HCT116 (cell line): ENCODE measurements around the gene TTYH1. TPM values are rescaled to one million over a fixed set of nuclear protein-coding genes. Genes with fewer than 3 reads are reported as not detected.

Experiments
- ATAC-seq: fragments of 200-7000 bp; cut with Tn5 transposase; 2 replicates; pipeline ENCODE4 v1.9.1; 2020; ENCODE audit warnings: mild to moderate bottlenecking, moderate library complexity
- BruUV-seq: library from RNA; stranded (reverse); fragments of 400-500 nt; replicated peaks from 2 replicates; lab custom pipeline; 2021; lab: Mats Ljungman, UMichigan
- CTCF ChIA-PET: fragments of 300-600 bp; sonication (Branson Sonifier 250); formaldehyde crosslinking; loops from one replicate; lab custom pipeline; 2021; ENCODE audit warnings: antibody characterized with exemption; lab: Charles Lee
- POLR2A ChIA-PET: fragments of 300-600, 350-600 bp; sonication (Branson Sonifier 250); formaldehyde crosslinking; loops from one replicate; lab custom pipeline; 2021; ENCODE audit warnings: antibody characterized with exemption; lab: Charles Lee
- RAD21 ChIA-PET, 2 experiments: fragments of 300-600 bp; sonication (Branson Sonifier 250); formaldehyde crosslinking; loops; one replicate each; lab custom pipeline; 2023; ENCODE audit warnings: low total read pairs in 2 of 2; ENCODE audit not compliant: uncharacterized antibody in 2 of 2, unreplicated experiment in 2 of 2, low non-redundant PET in 1 of 2; lab: Charles Lee
- DNase-seq: peaks from one replicate; pipeline ENCODE4 v3.0.0-alpha.2; 2010; ENCODE audit warnings: low read depth, low spot score
- H2AFZ ChIP-seq: fragments of 200-600 bp; shearing (Covaris generic), sonication (generic); 2 replicates; pipeline ENCODE4 v1.6.1; 2017; ENCODE audit warnings: low read depth, mixed run types, mixed read lengths, antibody characterized with exemption, low read length; ENCODE audit not compliant: poor library complexity, severe bottlenecking
- H3K27ac ChIP-seq: 2 replicates; pipeline ENCODE4 v1.5.1; 2012; ENCODE audit warnings: low read depth, low read length
- H3K27me3 ChIP-seq: fragments of 200-600 bp; sonication (generic); 2 replicates; pipeline ENCODE4 v1.6.1; 2016; ENCODE audit warnings: mixed run types, low read length, mixed read lengths; ENCODE audit not compliant: insufficient read depth
- H3K36me3 ChIP-seq, 2 experiments: fragments of 200-500 bp in 1 of 2; fragments of 200-600 bp in 1 of 2; sonication (Bioruptor generic) in 1 of 2; sonication (generic) in 1 of 2; 2 replicates each; pipeline versions ENCODE4 v1.5.1 to v1.6.1; 2014 to 2016; ENCODE audit warnings: low read length in 2 of 2, inconsistent platforms in 1 of 2, mixed read lengths in 1 of 2, mixed run types in 1 of 2; ENCODE audit not compliant: insufficient read depth in 2 of 2, control insufficient read depth in 1 of 2
- H3K4me1 ChIP-seq, 2 experiments: fragments of 200-600 bp in 1 of 2; sonication (generic) in 1 of 2; 2 replicates each; pipeline versions ENCODE4 v1.5.1 to v1.6.1; 2012 to 2017; ENCODE audit warnings: low read length in 2 of 2, inconsistent platforms in 1 of 2, mild to moderate bottlenecking in 1 of 2, mixed read lengths in 1 of 2, mixed run types in 1 of 2, moderate library complexity in 1 of 2; ENCODE audit not compliant: insufficient read depth in 2 of 2, control insufficient read depth in 1 of 2
- H3K4me2 ChIP-seq: fragments of 200-600 bp; sonication (generic); 2 replicates; pipeline ENCODE4 v1.6.1; 2017; ENCODE audit warnings: mixed run types, low read length, mixed read lengths
- H3K4me3 ChIP-seq, 2 experiments: fragments of 200-600 bp in 1 of 2; sonication (generic) in 1 of 2; replicated peaks in 1 of 2; 2 replicates each; pipeline ENCODE4 v1.5.1; 2011 to 2016; ENCODE audit warnings: low read length in 2 of 2, control low read depth in 1 of 2, low read depth in 1 of 2, mild to moderate bottlenecking in 1 of 2, mixed read lengths in 1 of 2, mixed run types in 1 of 2
- H3K79me2 ChIP-seq: fragments of 200-600 bp; sonication (generic); 2 replicates; pipeline ENCODE4 v1.6.1; 2017; ENCODE audit warnings: mild to moderate bottlenecking, mixed run types, low read length, moderate library complexity, mixed read lengths; ENCODE audit not compliant: insufficient read depth
- H3K9ac ChIP-seq: fragments of 200-600 bp; sonication (generic); 2 replicates; pipeline ENCODE4 v1.6.1; 2016; ENCODE audit warnings: low read length, mixed read lengths
- H3K9me2 ChIP-seq: fragments of 200-600 bp; sonication (generic), shearing (Covaris generic); 2 replicates; pipeline ENCODE4 v1.6.1; 2017; ENCODE audit warnings: mixed run types, mild to moderate bottlenecking, moderate library complexity; ENCODE audit not compliant: insufficient read depth
- H3K9me3 ChIP-seq, 2 experiments: fragments of 200-500 bp in 1 of 2; fragments of 200-600 bp in 1 of 2; sonication (Bioruptor generic) in 1 of 2; sonication (generic) in 1 of 2; 2 replicates each; pipeline ENCODE4 v1.6.1; 2014 to 2017; ENCODE audit warnings: low read length in 2 of 2, mixed read lengths in 2 of 2, inconsistent platforms in 1 of 2, low read depth in 1 of 2, mild to moderate bottlenecking in 1 of 2, mixed run types in 1 of 2, moderate library complexity in 1 of 2; ENCODE audit not compliant: control insufficient read depth in 1 of 2, insufficient read depth in 1 of 2
- H4K20me1 ChIP-seq: fragments of 200-600 bp; sonication (generic), shearing (Covaris generic); 2 replicates; pipeline ENCODE4 v1.6.1; 2017; ENCODE audit warnings: mixed run types, mild to moderate bottlenecking, moderate library complexity; ENCODE audit not compliant: insufficient read depth
- CBX3 ChIP-seq: IDR thresholded peaks from 2 replicates; pipeline ENCODE4 v1.6.1; 2012; ENCODE audit warnings: low read depth
- EGR1 ChIP-seq: IDR thresholded peaks from 2 replicates; pipeline ENCODE4 v1.6.1; 2012; ENCODE audit warnings: low read depth
- EZH2phosphoT487 ChIP-seq: fragments of 200-600 bp; IDR thresholded peaks from 2 replicates; pipeline ENCODE4 v1.6.1; 2018; ENCODE audit warnings: antibody characterized with exemption, borderline replicate concordance
- FOSL1 ChIP-seq: IDR thresholded peaks from 2 replicates; pipeline ENCODE4 v1.6.1; 2012; ENCODE audit warnings: low read depth
- JUND ChIP-seq: IDR thresholded peaks from 2 replicates; pipeline ENCODE4 v1.6.1; 2012
- RAD21 ChIP-seq: IDR thresholded peaks from 2 replicates; pipeline ENCODE4 v1.6.1; 2012; ENCODE audit warnings: low read depth, mild to moderate bottlenecking
- SIN3A ChIP-seq: IDR thresholded peaks from 2 replicates; pipeline ENCODE4 v1.6.1; 2012; ENCODE audit warnings: low read depth
- SP1 ChIP-seq: IDR thresholded peaks from 2 replicates; pipeline ENCODE4 v1.6.1; 2012; ENCODE audit warnings: low read depth
- SRF ChIP-seq: IDR thresholded peaks from 2 replicates; pipeline ENCODE4 v1.6.1; 2012; ENCODE audit warnings: low read depth
- ZNF274 ChIP-seq: fragments of 200-500 bp; sonication (Bioruptor generic); IDR thresholded peaks from 2 replicates; pipeline ENCODE4 v1.6.1; 2014; ENCODE audit warnings: mild to moderate bottlenecking, low read depth, low read length, inconsistent platforms
- intact Hi-C: fragments of 100-400 bp; cut with micrococcal nuclease; formaldehyde crosslinking; loops from 2 replicates; pipeline ENCODE4 v1.10.0; 2022
- total RNA-seq: library from RNA; stranded (reverse); gene quantifications from one replicate; pipeline ENCODE4 v1.2.1, GENCODE V29; 2021; ENCODE audit not compliant: unreplicated experiment
- TF ChIP-seq, protein P1 (sequence below): IDR thresholded peaks from 2 replicates; pipeline ENCODE4 v1.6.1; 2011; ENCODE audit warnings: mild to moderate bottlenecking, low read length, moderate library complexity; ENCODE audit not compliant: insufficient replicate concordance; ENCODE audit errors: extremely low read depth
- TF ChIP-seq, protein P2 (sequence below): IDR thresholded peaks from 2 replicates; pipeline ENCODE4 v1.6.1; 2012
- TF ChIP-seq, protein P3 (sequence below), 3 experiments: fragments of 200-600 bp in 1 of 3; sonication (generic) in 1 of 3; IDR thresholded peaks in 2 of 3; conservative IDR thresholded peaks in 1 of 3; 2 replicates each; pipeline ENCODE4 v1.5.1; 2012 to 2017; ENCODE audit warnings: low read depth in 2 of 3, low read length in 2 of 3, antibody characterized with exemption in 1 of 3, borderline replicate concordance in 1 of 3, control low read depth in 1 of 3, mild to moderate bottlenecking in 1 of 3, mixed read lengths in 1 of 3, mixed run types in 1 of 3, moderate library complexity in 1 of 3; ENCODE audit not compliant: insufficient read depth in 1 of 3

The TTYH1 gene
- total RNA-seq, 1 experiment from 2014 or later = 0.37 TPM

GRCh38 chr19:54434873-54435214 lies 19.6 kb downstream of the TTYH1 start:
- Histone ChIP-seq H3K4me3 (no peak overlapping the region), H2AFZ (no peak overlapping the region), H3K79me2 (no peaks in the 10 kb centered on the region), H3K27ac (no peak overlapping the region), H4K20me1 (no peaks in the 10 kb centered on the region), H3K27me3 (no peaks in the 10 kb centered on the region), H3K4me1 (peaks cover 29 to 42% of the 10 kb centered on the region in 2 experiments), H3K9me3 (no peaks in the 10 kb centered on the region), H3K36me3 (peaks cover 0 to 5% of the 10 kb centered on the region in 2 experiments; a peak in 1 of 4 replicates), H3K4me2 (no peak overlapping the region), H3K9ac (no peak overlapping the region), H3K9me2 (no peaks in the 10 kb centered on the region)
- no peak for DNase-seq
- CTCF ChIA-PET = no interaction called here
- RAD21 ChIA-PET = no interaction called here
- no peak for ATAC-seq
- no TSS peak for BruUV-seq
- POLR2A ChIA-PET = no interaction called here
- intact Hi-C loops = no loop called here
- TF ChIP-seq RAD21 = no peak
- TF ChIP-seq ZNF274 = no peak
- TF ChIP-seq, protein P1, sequence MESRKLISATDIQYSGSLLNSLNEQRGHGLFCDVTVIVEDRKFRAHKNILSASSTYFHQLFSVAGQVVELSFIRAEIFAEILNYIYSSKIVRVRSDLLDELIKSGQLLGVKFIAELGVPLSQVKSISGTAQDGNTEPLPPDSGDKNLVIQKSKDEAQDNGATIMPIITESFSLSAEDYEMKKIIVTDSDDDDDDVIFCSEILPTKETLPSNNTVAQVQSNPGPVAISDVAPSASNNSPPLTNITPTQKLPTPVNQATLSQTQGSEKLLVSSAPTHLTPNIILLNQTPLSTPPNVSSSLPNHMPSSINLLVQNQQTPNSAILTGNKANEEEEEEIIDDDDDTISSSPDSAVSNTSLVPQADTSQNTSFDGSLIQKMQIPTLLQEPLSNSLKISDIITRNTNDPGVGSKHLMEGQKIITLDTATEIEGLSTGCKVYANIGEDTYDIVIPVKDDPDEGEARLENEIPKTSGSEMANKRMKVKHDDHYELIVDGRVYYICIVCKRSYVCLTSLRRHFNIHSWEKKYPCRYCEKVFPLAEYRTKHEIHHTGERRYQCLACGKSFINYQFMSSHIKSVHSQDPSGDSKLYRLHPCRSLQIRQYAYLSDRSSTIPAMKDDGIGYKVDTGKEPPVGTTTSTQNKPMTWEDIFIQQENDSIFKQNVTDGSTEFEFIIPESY = no peak
- no peak for TF ChIP-seq EZH2phosphoT487
- TF ChIP-seq JUND = no peak

GRCh38 chr19:54435551-54436016 lies 20.3 kb downstream of the TTYH1 start:
- intact Hi-C loops = no loop called here
- TF ChIP-seq SIN3A (no peak), RAD21 (no peak), SRF (no peak), ZNF274 (no peak), EGR1 (no peak), FOSL1 (no peak), JUND (no peak), CBX3 (no peak), SP1 (no peak), EZH2phosphoT487 (no peak)
- TF ChIP-seq, protein P2, sequence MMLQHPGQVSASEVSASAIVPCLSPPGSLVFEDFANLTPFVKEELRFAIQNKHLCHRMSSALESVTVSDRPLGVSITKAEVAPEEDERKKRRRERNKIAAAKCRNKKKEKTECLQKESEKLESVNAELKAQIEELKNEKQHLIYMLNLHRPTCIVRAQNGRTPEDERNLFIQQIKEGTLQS = no peak
- TF ChIP-seq, protein P1 = no peak
- TF ChIP-seq, protein P3, sequence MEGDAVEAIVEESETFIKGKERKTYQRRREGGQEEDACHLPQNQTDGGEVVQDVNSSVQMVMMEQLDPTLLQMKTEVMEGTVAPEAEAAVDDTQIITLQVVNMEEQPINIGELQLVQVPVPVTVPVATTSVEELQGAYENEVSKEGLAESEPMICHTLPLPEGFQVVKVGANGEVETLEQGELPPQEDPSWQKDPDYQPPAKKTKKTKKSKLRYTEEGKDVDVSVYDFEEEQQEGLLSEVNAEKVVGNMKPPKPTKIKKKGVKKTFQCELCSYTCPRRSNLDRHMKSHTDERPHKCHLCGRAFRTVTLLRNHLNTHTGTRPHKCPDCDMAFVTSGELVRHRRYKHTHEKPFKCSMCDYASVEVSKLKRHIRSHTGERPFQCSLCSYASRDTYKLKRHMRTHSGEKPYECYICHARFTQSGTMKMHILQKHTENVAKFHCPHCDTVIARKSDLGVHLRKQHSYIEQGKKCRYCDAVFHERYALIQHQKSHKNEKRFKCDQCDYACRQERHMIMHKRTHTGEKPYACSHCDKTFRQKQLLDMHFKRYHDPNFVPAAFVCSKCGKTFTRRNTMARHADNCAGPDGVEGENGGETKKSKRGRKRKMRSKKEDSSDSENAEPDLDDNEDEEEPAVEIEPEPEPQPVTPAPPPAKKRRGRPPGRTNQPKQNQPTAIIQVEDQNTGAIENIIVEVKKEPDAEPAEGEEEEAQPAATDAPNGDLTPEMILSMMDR (IDR thresholded peaks at IDR 0.05 in 2 of 3, conservative IDR thresholded peaks at IDR 0.05 in 1 of 3; ENCODE audit: borderline replicate concordance in 1 of 3, insufficient read depth in 1 of 3, low read depth in 2 of 3, low read length in 2 of 3) = no peak
- H3K4me1 ChIP-seq = peaks cover 24 to 35% of the 10 kb centered on the region in 2 experiments
- no peaks in the 10 kb centered on the region for H3K79me2 ChIP-seq
- peaks cover 0 to 5% of the 10 kb centered on the region in 2 experiments; a peak in 1 of 4 replicates for H3K36me3 ChIP-seq
- H3K4me2 ChIP-seq = no peak overlapping the region
- BruUV-seq = no TSS peak
- RAD21 ChIA-PET = no interaction called here
- CTCF ChIA-PET = no interaction called here
- H3K9me3 ChIP-seq = no peaks in the 10 kb centered on the region
- no peak for DNase-seq
- no peak for ATAC-seq
- no peak overlapping the region for H3K27ac ChIP-seq
- H2AFZ ChIP-seq = no peak overlapping the region
- H3K27me3 ChIP-seq = no peaks in the 10 kb centered on the region
- H3K9ac ChIP-seq = no peak overlapping the region
- H3K4me3 ChIP-seq = no peak overlapping the region
- H4K20me1 ChIP-seq = no peaks in the 10 kb centered on the region
- no peaks in the 10 kb centered on the region for H3K9me2 ChIP-seq
- POLR2A ChIA-PET = no interaction called here
